NOMO-1 (cell line): Measurements from ENCODE around the gene KNDC1.

Experiments
- DNase-seq, 2 experiments: peaks; one replicate each; lab custom pipeline; 2025; ENCODE audit not compliant: unreplicated experiment in 2 of 2; lab: John Stamatoyannopoulos, UW

Gene KNDC1

DNA sequence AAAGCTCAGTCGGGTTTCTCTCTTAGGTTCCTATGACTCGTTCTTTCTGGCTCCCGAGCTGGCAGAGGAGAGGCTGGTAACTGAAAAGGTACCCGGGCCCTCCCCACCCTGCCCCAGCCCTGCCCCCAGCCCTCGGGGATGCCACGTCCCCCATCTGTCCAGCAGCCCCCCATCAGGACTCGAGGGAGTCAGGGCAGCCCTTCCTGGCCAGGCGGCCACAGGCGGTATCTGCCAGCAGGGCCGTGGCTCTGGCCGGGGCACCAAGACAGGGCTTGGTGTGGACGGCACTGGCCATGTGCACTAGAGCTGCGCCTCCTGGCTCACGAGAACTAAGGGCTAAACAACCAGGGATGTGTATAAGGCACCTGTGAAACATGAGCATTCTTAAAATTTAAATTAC, 29.7 kb downstream of the KNDC1 start:
- no peak for DNase-seq

DNA sequence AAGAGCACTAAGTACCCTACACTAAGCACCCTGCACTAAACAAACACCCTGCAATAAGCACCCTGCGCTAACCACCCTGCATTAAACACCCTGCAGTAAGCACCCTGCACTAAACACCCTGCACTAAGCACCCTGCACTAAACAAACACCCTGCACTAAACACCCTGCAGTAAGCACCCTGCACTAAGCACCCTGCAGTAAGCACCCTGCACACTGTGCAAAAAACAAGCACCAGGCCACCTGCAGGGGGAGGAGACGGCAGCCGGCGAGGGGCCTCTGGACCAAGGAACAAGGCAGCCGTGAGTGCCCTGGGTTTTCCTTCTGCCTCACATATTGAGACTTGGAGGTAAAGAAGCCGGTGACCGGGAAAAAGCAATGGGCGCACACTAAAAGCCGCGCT, 30.2 kb downstream of the KNDC1 start:
- DNase-seq: no peak

DNA sequence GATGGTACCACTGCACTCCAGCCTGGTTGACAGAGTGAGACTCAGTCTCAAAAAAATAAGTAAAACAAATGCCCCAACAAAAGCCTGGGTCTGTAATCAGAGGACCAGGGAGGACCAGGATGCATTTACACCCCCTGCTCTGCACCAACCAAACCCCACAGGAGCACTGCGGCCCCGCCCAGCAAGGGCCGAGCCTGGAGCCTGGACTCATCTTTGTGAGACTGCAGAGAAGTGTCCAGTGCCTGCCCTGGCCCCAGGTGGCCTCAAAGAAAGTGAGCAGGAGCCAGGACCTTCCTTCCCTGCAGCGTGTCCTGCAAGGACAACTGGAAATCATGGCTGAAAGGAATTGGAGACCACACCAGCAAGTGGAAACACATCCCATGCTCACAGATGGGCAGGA, 31.6 kb downstream of the KNDC1 start:
- DNase-seq: no peak

DNA sequence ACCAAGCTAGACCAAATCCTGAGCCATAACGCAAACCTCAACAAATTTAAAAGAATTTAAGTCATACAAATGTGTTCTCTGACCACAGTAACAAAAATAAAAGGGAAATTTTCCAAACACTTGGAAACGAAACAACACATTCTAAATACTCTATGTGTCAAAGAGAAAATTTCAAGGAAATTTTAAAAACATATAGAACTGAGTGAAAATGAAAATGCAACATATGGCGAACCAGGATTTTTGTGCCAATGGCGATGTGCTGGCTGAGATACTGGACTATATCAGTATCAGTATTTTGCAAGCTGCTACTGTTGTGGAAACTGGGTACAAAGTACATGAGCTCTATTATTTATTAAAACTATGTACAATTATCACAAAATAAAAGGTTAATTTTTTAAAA, 34.1 kb downstream of the KNDC1 start:
- no peak for DNase-seq

DNA sequence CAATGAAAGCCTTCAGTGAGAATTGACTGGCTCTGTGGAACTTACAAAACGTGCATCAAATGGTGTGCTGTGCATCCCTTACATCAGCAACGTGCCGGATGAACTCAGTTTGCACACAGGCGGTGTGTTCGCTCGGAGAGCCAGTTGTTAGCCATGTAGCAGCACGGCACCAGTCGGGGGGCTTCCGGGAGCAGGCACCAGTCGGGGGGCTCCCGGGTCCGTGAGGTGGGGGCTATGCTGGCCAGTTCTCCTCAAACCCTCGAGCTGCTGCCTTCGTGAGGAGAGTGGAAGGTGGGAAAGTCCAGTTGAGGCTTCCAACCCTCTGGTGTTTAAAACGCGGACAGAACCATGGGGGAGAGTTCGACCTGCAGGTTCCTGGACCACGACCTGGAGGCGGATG, 35.1 kb downstream of the KNDC1 start:
- no peak for DNase-seq

DNA sequence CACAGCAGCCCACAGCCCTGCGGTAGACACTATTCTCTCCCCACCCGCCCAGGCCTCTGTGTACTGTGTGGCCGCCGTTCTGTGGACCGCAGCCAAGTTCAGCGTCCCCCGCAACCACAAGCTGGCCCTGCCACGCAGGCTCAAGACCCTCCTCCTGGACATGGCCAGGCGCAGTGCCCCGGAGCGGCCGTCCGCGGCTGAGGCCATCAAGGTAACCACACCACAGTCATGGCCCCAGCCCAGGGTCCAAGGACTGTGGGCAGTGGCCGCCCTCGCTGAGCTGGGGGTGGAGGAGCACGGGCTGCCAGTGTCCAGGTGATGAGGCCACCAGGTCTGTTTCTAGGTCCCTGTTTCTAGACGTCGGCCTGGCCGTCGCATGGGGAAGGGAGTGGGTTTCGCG, 35.6 kb downstream of the KNDC1 start:
- no peak for DNase-seq

DNA sequence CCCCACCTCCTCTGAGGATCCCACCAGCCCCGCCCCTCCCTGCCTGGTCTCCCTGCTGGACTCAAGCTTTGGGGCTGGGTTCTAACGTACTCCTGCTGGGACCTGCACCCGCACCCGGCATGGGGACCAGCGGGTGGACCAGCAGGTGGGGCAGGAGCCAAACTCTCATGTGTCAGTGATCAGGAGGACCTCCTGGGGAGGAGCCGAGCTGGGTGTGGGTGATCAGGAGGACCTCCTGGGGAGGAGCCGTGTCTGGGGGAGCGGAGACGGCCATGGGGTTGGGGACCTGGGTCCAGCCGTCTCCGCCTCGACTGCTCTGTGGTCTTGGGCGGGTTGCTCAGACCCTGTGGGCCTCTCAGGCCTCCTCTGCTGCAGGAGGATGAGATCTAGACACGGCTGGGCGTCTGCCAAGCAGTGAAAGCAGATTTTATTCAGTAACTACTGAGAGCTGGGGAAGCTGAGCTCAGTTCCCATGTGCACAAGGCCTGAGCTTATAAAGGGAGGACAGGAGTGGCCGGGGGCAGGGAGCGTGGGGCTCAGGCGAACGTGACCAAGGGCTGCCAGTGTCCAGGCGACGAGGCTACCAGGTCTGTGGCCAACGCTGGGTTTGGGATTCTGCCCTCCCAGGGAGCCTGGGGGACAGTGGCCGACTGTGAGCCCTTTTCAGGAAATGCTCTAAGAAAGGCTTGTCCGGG, 36.3 kb downstream of the KNDC1 start:
- no peak for DNase-seq

DNA sequence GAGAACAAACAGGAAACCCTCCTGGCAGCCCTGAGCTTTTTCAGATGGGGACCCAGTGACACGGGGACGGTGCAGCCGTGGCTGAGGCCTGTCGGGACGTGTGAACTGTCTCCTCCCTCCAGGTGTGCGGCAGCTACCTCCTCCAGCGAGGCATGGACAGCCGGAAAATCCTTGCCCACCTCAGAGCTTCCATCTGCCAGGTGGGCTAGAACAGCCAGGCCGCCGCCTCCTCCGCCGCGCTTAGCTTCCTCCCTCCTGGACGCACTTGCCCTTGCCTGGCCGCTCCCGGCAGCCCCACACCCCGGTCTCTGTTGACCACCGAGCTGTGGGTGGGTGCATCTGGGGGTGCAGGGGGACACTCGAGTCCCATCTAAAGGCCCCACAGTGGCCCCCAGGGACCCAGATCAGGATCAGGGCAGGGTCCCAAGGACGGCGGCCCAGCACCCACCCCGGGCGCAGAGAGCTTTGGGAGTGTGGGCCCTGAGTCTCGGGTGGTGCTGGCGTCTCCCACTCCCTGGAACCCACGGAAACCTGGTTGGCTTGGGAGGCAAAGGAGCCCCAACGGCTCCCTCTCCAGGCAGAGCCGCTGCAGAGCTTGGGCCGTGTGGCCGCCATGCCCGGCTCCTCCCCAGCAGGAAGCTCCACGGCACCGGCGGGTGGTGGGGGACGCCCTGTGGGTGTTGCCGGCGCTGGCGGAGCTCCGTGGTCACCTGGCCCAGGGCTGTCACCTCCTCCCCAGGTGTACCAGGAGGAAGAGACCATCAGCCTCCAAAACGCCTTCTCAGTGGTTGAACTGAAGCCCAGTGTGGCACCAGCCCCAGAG, 37.1 kb downstream of the KNDC1 start:
- DNase-seq: no peak

DNA sequence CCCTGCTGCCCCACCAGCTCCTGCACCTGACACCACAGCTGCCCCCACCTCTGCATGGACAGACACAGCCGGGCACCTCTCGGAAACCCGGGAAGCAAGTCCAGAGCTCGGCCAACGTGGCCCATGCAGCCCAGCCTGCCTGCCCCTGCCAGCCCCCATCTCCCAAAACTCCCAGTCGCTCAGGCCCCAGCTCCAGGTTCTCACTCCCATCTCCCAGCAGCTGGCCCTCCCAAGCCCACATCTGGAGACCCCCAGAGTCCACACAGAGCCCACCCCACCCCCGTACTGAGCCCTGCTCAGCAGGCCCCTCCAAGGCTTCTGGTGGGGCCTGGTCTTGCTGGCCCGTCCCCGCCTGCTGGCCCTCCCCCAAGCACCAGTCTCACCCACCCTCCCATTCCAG, 37.8 kb downstream of the KNDC1 start:
- DNase-seq: no peak

DNA sequence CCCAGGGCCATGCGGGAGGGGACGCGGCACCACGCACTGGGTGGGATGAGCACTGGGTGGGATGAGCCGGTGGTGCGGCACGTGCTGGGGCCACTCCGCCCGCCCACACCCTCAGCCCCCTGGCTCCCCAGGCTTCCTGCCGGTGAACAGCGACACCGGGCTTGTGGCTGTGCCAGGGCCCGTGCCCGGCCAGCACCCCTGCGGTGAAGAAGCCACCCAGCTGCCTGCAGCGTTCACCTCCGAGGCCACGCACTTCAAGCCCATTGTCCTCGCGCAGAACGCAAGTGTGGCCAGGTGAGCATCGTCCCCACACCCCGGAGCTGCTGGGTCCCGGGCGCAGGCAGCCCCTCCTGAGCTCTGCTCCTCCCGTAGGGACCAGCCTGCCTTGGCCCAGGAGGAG, 38.2 kb downstream of the KNDC1 start:
- DNase-seq: no peak

DNA sequence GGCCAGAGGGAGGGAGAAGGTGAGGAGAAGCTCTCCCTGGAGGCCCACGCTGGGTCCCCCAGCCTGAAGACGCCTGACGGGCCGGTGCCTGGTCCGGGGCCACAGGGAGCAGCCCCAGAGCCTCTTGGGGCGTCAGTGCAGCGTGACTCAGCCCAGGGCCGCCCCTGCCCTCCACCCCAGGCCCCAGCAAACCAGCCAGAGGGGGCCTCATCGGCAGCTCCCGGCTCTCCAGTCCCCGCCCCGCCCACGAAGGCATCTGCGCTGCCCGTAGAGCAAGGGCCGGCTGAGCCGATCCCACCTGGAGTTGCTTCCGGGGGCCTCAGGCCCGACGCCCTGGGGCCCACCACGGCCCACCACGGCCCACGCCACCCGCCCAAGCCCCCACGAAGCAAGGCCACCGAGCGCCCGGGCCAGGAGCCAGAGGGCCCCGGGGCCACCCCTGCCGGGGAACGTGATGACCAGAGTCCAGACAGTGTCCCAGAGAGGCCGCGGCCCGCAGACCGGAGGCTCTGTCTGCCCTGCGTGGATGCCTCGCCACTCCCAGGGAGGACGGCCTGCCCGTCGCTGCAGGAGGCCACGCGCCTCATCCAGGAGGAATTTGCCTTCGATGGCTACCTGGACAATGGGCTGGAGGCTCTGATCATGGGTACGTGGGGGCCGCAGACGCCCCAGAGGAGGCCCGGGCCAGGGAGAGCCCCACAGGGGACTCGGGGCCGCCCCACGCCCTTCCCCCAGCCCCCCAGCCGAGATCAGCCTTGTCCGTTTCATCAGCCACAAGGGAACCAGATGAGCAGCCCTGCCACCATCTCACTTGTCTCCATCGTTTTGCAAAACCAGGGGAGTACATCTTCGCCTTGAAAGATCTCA, 38.8 kb downstream of the KNDC1 start:
- no peak for DNase-seq

DNA sequence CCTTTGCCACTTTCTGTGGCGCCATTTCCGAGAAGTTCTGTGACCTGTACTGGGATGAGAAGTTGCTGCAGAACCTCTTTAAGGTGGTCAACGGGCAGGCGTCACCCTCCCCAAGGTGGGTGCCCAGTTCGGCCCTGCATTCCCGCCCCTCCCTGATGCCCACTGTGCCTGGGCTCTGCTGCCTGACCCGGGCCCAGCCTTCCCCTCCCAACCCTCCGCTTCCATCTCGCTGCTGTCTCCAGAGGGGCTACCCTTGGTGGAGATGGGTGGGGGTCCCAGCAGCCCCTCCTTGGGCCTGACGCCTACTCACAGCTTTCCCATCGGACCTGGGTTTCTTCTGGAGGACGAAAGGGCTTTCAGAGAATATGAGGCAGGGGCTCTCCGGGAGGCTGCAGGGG, 39.5 kb downstream of the KNDC1 start:
- DNase-seq: no peak

DNA sequence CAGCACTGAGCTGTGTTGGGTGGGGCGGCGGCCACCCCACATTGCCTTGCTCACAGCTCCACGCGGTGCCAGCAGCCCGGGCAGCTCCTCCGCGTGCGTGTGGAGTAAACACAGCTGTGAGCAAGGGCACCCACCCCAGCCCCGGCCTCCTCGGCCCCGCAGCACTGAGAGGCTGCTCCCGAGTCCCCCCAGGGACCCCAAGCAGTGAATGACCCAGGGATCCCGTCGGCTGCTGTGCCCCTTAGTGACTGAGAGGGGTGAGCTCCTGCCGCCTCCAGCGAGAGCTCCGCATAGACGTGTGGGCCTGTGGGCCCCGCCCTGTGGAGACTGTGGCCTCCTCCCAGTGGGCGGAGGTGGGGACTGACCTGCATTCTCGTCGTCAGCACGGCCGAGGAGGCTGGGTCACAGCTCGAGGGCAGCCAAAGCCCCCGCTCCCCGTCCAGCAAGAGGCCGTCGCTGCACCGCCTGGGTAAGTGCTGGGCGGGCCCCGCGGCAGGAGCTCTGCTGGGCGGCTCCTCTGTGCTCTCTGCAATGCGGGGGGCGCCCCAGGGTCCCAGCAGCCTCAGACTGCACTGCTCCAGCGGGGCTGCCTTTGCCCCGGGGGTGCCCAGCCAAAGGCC, 40.1 kb downstream of the KNDC1 start:
- no peak for DNase-seq

DNA sequence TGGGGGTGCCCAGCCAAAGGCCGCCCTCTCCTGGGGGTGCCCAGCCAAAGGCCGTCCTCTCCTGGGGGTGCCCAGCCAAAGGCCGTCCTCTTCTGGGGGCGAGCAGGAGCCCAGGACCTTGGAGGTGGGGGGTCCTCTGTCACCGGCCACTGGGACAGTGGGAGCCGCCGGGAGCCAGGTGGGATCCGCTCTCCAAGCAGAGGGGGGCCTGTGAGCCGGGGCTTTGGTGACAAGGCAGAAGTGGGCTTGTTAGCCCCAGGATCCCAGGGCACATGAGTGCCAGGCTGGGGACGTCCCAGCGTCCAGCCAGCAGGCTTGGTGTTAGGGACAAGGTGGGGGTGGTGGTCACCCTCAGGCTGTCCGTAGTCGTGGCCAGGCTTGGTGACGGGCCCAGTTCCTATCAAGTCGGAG, 40.6 kb downstream of the KNDC1 start:
- DNase-seq: no peak

DNA sequence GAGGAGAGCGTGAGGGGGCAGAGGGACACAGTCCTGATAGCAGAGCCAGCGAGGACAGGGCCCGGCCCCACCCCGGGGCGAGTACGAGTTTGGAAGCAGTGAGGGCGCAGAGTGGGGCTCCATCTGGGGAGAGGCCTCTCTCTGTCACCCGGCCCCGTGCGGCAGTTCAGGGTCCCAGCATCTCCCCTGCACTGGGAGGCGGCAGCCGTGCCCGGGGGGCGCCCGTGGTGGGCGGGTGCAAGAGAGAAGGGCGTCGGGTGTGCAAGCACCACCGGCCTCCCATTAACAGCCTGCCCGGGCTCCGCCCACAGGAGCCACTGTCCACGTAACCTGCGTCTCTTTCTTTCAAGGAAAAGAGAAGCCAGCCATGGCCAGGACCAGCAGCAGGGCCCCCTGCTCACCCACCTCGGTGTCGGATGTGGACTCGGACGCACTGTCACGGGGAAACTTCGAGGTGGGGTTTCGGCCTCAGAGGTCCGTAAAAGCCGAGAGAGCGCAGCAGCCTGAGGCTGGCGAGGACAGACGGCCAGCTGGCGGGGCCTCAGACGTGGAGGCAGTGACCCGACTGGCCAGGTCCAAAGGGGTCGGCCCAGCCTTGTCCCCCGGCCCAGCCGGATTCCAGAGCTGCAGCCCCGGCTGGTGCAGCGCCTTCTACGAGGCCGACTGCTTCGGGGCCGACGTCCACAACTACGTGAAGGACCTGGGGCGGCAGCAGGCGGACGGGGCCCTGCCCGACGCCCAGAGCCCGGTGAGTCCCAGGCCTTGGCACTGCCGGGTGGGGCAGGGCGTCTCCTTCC, 41.3 kb downstream of the KNDC1 start:
- DNase-seq: no peak

DNA sequence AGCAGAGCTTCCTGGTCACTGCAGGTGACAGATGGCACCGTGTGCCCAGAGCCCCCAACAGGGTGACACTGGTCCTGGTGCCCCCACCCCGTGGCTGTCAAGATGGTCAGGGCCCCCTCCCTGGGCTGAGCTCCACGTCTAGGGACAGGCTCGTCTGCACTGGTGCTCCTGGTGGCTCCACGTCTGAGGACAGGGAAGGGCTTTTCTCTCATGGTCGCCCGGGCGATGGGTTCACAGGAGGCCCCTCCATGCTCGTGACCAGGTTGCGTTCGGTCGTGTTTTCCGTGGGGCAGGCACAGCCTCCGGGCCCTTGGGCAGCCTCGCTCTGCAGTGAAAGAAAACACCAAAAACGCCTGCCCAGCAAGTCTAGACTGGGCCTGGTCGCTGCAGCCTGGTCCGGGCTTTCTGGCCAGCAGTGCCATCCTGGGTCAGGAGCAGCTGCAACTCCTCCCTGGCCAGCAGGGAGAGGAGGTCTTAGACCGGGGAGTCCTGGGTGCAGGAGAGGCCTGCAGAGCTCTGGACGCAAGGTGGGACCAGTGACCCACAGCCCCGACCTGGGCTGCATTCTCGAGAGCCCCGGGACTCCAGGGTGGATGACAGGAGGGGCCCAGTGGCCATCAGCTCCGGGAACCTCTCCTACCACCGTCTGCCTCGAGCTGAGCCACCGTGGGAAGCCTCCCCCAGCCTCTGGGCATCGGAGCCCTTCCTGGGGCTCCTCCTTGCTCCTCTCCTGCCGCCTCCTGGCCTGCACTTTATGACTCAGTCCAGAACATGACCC, 42.1 kb downstream of the KNDC1 start:
- DNase-seq: no peak

DNA sequence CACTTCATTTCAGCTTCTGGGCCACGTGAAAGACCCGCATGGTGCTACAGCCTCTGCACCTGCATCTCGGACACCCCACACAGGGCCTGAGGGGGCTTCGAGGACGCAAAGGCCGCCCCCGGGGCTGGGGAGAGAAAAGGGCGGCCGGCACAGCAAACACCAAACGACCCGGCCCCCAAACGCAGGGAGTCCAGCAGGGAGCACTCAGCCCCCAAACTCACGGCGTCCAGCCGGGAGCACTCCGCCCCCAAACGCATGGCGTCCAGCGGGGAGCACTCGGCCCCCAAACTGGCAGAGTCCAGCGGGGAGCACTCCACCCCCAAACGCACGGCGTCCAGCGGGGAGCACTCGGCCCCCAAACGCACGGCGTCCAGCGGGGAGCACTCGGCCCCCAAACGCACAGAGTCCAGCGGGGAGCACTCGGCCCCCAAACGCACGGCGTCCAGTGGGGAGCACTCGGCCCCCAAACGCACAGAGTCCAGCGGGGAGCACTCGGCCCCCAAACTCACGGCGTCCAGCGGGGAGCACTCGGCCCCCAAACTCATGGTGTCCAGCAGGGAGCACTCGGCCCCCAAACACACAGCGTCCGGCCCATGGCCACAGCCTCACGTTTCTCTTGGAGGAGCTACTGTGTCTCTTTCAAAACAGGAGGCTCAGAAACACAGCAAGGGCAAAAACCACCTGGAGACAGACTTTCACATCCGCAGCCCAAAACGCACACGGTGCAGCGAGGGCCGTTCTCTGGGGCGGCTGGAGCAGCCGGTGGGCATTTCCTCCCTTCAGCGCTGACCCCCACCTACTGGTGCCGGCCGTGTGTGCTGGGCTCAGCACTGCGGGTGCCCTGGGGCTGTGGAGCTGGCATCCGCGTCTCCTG, 43.0 kb downstream of the KNDC1 start:
- no peak for DNase-seq

DNA sequence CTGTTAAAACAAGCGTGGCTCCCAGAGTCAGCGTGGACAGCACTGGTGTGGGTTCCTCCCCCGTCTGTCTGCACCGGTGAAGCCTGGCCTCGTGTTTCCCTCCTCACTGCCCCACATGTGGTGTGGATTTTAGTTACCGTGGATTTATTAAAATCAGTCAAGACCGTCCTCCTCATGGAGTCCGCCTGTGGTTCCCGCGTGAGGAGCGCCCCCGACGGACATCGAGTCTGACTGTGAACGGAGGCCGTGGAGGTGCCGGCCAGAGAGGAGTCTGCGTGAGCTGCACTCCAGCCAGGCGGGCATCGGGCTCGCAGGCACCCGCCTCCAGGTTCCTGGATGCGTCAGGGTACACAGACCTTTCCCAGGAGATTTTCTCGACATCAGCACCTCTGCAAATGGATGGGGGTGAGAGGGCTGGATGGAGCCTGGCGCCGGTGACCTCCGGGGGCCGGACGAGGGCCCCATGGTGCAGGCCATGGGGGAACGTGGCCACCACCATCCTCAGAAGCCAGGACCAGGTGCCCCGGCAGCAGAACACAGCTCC, 43.7 kb downstream of the KNDC1 start:
- no peak for DNase-seq
